Bone marrow (tissue), 2 donors: ENCODE measurements around the gene ANO5.

Experiments used
- DNase-seq, 2 donors: peaks; one replicate each; lab custom pipeline; 2025; lab: John Stamatoyannopoulos, UW

Gene ANO5, protein sequence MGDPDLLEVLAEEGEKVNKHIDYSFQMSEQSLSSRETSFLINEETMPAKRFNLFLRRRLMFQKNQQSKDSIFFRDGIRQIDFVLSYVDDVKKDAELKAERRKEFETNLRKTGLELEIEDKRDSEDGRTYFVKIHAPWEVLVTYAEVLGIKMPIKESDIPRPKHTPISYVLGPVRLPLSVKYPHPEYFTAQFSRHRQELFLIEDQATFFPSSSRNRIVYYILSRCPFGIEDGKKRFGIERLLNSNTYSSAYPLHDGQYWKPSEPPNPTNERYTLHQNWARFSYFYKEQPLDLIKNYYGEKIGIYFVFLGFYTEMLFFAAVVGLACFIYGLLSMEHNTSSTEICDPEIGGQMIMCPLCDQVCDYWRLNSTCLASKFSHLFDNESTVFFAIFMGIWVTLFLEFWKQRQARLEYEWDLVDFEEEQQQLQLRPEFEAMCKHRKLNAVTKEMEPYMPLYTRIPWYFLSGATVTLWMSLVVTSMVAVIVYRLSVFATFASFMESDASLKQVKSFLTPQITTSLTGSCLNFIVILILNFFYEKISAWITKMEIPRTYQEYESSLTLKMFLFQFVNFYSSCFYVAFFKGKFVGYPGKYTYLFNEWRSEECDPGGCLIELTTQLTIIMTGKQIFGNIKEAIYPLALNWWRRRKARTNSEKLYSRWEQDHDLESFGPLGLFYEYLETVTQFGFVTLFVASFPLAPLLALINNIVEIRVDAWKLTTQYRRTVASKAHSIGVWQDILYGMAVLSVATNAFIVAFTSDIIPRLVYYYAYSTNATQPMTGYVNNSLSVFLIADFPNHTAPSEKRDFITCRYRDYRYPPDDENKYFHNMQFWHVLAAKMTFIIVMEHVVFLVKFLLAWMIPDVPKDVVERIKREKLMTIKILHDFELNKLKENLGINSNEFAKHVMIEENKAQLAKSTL

GRCh38 chr11:22192642-22193347, at the start of gene ANO5:
Gene ANO5, plus strand, starts transcription at chr11:22193085. Its CDS starts 408 bp downstream, at chr11:22193493.
- DNase-seq = peak in 1 of 2 donors; percentile 44

- no peak for DNase-seq
These were observed 41.2 kb upstream of the ANO5 start for GRCh38 chr11:22151649-22152197.

DNA sequence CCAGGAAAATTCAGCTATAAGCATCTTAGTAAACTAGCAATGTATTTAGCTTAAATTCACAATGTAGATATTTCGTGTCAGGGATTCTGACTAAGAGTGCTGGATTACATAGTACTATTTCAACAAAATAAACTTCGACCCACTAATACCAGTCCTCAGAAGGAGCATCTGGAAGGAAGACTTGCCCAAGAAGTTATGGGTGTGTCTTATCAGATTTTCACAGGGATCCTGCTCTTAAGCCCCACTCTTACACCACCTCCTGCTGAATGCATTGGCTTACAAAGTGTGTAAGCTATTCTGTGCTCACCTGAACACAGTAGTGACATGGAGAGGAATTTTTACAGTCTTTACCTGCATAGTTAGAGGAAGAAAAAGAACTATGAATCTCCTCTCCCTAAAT, 35.4 kb upstream of the ANO5 start:
- DNase-seq = no peak

DNA sequence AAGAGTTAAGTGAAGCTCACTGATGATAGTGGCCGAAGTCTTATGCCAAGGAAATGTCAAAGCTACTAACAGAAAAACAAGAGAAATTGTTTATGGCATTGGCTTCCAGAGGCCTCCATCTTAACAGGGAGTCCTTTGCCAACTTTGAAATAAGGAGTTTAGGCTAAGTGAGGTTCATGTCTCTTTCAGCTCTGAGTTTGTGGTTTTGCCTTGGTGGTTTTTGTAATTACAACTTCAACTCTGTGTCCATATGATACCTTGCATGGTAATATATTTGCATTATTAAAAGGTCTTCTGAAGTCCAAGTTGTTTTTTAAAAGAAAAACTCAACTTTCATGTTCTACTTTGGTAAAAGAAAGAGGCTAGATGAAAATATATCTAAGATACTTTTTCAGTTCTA, 31.4 kb upstream of the ANO5 start:
- no peak for DNase-seq

GRCh38 chr11:22162756-22163155, 30.1 kb upstream of the ANO5 start:
- DNase-seq = no peak

DNA sequence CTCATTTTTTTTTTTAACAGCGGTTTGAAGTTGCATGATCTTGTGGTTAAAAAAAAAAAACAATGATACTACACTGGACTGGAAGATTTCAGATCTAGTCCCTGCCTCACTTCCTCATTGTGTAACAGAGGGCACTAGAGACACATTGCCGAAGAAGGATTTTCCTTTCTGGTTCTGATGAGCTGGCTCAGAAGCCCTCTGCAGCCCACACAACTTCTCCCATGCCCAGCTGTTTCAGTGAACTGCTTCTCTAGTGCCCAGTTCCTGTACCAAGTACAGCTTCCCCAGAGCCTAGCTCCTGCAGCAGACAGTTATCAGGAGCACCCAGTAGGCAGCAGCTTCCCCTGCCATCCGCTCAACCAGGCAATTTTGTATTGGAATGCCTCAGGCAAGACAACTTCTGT, 29.5 kb upstream of the ANO5 start:
- DNase-seq = peak; percentile 18 to 73

- no peak for DNase-seq
These were observed 27.8 kb upstream of the ANO5 start for GRCh38 chr11:22165087-22165486.

DNA sequence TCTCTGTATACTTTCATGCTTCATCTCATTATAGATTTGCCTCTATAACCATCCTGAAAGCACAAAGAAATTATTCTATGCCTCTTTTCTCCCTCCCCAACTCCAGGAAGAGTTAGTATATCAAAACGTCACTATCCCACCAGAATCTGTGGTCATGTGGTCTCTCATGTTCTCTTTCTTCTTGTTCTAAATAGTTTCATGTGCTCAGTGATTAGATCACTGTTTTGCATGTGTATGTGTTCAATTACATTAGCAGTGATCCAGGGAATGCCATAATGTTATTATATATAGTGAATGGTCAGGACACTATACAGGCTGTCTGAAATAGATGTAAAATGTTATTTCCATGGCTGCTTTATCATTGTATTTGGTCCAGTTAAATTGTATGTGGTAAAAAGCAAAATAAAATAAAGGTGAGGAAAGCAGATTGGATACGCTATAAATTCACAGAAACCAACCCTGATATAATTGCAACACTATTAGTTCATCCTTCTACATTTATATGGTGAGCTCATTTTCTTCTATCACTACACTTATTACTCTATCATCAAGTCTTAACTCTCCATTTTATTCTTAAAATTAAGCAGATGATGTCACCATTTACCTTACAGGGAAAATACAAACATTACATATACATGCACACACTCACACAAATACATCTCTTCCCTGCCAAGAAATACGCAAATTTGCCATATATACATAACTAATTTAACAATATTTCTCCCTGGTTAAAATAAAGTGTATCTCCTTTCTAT, 26.9 kb upstream of the ANO5 start:
- DNase-seq = no peak

DNA sequence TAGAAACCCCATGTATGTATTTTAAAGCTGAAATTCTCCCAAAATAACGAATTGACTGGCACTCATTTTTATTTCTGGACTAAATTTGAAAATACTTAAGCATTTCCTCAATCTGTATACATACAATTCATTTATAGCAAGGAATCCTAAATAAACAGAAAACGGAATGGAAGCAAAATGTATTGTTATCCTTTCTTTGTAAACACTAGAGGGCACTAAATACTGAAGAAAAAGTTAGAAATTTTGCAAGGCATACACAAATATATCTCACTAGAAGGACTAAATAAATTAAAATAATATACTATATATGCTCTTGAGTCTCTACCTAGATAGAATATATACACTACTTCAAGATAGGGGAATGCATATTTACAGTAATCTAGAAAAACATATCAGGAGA, 23.1 kb upstream of the ANO5 start:
- no peak for DNase-seq

- no peak for DNase-seq
These were observed 19.4 kb upstream of the ANO5 start for GRCh38 chr11:22173532-22173931.

DNA sequence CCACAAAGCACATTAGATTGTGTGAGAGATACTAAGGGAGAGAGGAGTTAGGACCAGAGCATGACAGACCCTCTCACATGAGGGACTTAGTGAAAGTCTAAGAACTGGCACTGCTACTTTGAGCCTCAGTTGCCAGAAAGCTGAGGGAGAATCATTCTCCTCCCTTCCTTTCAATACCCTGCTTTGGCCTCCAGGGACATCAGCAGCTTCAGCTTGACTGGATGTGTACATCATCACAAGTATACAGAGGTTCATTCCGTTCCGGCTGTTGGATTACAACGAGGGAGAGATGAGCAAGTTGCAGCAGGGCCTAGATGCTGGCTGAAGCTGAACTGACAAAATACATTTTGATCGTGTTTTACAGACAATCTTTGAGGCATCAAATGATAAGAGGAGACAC, 15.7 kb upstream of the ANO5 start:
- DNase-seq = no peak

DNA sequence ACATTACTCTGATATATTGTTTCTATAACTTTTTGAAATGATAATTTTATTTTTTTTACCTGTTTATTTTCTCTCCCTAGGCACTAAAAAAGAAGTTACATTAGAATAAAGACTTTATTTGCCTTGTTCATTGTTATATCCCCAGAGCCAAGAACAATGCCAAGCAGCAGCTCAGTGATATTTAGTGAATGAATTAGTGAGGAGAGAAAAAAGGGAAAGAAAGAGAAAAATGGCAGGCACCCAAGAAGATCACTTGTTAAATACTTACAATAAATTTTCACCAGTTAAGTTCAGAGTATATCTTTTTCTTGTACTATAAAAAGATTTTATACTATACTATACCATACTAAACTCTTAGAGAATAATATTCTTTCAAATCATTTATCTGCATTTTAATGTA, 13.3 kb upstream of the ANO5 start:
- no peak for DNase-seq

DNA sequence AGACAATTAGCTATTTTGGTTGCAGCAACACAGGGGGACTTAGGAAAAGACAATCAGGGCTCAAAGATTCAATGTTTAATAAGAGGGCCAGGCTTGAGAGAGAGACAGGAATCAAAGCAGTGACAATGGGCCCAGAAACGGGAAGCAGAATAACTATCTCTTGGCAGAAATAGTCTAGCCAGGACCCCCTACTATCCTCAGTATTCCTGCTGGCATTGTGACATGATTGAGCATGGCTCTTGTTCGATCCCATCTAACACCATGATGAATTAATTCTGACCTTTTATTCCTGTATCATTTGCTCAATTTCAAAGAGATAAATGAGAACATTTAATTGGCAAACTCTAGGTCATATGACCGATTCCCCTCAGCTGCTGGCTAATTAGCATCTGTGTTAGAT, 12.8 kb upstream of the ANO5 start:
- no peak for DNase-seq

GRCh38 chr11:22189660-22190059, 3.2 kb upstream of the ANO5 start:
- no peak for DNase-seq

- DNase-seq = no peak
These were observed 1.9 kb upstream of the ANO5 start for GRCh38 chr11:22190827-22191463.

GRCh38 chr11:22192289-22192641, 620 bp upstream of the ANO5 start:
- DNase-seq = no peak

DNA sequence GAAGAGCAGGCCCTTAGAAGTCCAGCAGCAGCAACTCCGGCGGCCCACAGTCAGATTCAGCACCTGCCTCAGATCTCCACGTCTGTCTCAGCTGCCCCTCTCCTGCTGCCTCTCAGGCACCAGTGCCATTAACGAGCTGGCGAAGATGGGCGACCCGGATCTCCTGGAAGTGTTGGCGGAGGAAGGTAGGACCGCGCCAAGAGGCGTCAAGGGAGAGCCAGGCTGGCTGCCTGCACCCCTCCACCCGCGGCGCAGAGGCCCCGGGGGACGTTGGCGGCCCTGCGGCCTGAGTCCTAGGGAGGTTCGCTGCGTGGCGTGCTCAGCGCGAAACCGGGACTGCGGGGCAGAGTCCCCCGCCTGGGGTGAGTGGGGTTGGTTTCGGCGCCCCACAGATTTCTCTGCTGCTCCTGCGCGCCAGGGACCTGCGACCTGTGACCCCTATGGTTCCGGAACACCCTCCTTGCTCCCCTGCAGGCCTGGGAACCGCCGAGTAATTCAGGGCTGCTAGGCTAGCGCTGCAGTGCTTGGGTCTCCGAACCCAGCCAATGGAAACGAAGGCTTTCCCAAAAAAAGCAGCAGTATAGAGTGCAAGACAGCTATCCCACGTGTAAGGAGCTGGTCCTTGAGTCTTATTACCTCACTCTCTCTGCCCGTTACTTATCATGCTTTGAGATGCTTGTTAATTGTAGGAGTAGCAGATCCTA, 615 bp downstream of the ANO5 start:
- DNase-seq = peak in 1 of 2 donors; percentile 44

DNA sequence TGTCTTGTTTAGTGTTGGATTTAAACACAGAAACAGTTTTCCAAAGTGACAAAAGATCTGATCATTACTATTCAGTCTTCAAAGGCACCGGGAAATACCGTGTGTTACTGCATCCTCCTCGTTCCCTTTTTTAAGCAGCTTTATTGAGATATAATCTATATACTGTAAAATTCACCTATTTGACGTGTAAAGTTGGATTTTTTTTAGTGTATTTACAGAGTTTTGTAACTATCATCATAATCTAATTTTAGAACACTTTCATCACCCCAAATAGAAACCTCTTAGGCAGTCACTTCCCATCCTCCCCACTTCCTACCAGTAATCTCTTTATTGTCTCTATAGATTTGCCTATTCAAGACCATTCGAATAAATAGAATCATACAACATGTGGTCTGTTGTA, 1.4 kb downstream of the ANO5 start:
- DNase-seq = no peak

DNA sequence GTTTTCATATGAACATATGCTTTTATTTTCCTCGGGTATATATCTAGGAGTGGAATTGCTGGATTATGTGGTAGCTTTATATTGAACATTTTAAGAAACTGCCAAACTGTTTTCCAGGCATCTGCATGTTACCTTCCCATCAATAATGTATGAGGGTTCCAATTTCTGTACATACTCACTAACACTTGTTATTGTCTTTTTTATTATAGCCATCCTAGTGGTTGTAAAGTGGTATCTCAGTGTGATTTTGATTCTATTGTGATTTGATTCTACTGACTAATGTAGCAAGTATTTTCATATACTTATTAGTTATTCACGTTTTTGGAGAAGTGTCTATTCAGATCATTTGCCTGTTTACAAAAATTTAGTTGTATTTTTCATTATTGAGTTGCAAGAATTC, 2.0 kb downstream of the ANO5 start:
- no peak for DNase-seq
